Measurements from ENCODE around the gene ATAD1.

The ATAD1 gene

DNA sequence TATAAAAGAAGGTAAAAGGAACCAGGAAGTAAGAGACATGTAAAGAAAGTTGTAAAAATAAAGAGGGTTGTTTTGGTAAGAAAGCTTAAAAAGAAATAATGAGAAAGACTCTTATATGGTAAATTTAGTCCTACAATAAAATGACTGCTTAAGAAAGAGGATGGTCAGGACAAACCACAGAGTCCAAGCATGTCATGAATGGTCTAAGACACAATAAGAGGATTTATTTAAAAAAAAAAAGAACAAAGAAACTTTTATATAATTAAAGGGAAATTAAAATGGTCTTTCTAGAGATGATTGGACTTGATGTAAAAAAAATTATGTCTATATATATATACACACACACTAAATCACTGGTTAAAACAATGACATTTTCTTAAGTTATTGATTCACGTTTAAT is 18.2 kb downstream of the ATAD1 start:
- no peak for DNase-seq

DNA sequence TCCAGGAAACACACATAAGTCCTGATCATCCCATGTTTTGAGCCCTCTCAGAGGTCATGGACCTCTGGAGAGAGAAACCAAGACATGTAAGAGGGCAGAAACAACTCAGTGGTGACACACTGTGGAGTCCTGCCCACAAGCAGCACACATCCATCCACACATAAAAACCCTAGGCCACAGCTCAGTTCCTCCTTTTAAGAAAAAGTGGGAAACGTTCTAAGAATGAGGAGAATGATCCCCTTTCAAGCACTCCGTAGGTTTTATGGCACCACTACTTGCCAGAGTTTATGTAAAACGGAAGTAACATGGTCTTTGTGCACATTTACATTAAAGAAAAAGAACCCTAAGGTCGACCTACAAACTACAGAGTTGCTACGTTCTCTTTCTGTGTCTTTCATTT is 19.9 kb downstream of the ATAD1 start:
- peak; percentile 52 for DNase-seq

DNA sequence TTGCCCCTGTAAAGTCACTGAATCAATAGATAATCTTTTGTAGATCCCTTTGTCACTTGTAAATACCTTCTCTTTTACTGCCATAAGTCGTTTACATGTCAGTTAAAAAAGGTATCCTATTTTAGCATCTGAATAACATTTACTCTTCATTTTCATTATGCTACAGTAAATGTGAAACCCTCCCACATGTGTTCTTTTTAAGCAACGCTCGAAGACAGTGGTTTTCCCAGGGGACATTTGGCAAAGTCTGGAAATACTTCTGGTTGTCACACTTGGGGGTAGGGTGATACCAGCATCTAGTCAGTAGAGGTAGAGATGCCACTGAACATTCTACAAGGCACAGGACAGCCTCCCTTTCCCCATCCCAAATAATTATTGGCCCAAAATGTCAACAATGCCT is 23.7 kb downstream of the ATAD1 start:
- DNase-seq: no peak

DNA sequence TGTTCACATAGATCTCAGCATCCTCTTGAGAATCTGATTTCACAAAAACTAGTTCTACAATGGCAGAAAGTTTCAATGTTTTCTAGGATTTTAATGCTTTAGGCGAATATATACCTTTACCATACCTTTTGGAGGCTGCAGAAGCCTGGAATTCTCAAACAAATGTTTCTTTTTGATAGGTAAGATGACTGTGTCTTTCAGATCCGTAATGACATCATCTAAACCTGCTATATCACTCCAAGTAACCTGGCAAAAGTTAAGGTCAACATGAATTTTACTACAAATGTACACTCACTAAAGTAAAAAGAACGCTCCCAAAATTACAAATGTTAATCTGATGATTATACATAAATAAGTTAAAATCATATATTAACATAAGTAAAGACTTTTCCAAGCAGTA is 27.8 kb downstream of the ATAD1 start:
- no peak for DNase-seq

DNA sequence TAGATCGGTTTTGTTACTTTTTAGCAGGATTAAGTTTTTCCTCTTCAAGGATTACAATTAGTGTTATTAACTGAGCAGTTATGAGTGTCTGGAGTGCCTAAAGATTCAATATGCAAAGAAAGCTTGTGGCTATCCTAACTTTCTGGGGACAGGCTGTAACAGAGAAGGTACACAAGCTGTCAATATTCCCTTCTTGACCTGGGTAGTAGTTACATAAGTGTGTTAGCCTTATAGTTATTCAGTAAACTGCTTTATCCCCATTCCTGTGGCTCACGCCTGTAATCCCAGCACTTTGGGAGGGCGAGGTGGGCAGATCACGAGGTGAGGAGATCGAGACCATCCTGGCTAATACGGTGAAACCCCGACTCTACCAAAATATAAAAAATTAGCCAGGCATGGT is 31.6 kb downstream of the ATAD1 start:
- DNase-seq: no peak

DNA sequence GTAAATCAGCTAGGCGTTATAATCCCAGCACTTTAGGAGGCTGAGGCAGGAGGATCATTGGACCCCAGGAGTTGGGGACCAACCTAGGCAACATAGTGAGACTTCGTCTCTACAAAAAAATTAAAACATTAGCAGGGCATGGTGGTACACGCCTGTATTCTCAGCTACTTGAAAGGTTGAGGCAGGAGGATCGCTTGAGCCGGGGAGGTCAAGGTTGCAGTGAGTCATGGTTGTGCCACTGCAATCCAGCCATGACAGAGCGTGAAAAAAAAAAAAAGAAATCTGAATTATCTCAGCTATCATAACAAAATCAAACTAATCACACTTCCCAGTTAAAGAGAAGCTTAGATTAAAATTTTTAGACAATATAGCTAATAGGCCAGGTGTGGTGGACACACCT is 35.3 kb downstream of the ATAD1 start:
- DNase-seq: no peak

DNA sequence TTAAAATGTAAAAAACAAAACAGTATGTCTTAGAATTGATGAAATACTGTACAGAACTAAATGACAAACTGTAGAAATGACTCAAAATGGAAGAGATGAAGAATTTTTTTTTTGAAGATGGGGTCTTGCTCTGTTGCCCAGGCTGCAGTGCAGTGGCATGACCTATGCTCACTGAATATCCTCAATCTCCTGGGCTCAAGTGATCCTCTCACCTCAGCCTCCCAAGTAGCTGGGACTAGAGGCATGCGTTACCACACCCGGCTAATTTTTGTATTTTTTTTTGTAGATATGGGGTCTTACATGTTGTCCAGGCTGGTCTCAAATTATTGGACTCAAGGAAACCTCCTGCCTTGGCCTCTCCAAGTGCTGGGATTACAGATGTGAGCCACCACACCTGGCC is 36.5 kb downstream of the ATAD1 start:
- DNase-seq: no peak

DNA sequence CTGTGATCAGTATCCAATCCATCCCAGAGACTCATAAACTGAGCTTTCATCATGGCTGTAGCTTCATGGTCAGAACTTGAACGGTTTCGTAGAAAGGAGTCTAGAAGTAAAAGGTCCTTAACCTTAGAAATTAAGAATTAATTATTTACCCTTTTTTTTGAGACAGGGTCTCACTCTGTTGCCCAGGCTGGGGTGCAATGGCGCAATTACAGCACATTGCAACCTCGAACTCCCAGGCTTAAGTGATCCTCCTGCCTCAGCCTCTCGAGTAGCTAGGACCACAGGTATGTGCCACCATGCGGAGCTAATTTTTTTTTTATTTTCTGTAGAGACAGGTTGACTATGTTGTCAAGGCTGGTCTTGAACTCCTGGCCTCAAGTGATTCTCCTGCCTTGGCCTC is 41.7 kb downstream of the ATAD1 start:
- DNase-seq: no peak

DNA sequence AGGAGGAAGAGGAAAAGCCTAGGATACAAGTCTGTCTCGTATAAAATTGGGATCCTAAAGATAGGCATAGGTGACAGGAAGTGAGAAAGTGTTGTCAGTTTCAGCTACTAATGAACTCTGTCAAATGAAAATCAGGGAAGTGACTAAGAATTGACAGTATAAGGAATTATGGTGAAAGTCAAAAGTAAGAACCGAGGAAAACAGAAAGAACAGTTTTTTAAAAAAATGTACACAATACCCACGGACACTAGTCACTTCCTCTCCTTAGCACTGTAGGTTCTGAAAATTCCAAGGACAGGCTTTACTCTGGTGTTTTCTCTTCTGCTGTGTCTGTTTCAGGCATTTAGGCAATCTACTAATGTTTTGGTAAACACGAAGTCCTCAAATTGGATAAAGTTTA is 42.3 kb downstream of the ATAD1 start:
- peak; percentile 66 for DNase-seq

DNA sequence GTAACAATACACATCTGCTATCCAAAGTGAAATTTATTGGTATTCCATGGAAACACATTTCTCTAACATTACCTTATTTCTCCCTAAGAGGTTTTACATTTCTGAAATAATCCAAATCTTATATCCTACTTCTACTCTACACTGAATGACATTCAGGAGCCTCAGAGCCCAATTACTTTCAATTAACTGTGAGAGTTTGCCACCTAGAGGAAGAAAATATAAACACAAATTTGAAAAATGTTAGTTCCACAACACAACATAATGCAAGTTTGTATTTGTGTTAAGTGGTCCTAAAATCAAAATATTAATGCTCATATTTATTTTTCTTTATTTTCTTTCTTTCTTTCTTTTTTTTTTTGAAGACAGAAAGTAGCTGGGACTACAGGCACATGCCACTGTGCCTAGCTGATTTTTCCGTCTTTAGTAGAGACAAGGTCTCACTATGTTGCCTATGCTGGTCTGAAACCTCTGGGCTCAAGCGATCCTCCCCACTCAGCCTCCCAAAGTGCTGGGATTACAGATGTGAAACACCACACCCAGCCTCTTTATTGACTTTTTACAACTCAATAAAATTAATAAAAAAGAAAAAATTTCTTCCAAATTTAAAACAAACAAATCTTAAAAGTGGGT is 46.0 kb downstream of the ATAD1 start:
- DNase-seq: peak; percentile 12

DNA sequence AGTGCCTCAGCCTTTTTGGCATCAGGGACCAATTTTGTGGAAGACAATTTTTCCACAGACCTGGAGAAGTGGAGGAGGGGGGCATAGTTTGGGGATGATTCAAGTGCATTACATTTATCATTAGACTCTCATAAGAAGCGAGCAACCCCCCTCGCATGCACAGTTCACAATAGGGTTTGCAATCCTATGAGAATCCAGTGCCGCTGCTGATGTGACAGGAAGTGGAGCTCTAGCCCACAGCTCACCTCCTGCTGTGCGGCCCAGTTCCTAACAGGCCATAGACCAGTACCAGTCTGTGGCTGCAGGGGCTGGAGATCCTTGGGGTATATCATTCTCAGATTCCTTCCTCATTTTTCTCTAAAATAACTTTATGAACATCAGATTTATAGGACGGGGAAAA is 50.8 kb downstream of the ATAD1 start:
- DNase-seq: no peak

DNA sequence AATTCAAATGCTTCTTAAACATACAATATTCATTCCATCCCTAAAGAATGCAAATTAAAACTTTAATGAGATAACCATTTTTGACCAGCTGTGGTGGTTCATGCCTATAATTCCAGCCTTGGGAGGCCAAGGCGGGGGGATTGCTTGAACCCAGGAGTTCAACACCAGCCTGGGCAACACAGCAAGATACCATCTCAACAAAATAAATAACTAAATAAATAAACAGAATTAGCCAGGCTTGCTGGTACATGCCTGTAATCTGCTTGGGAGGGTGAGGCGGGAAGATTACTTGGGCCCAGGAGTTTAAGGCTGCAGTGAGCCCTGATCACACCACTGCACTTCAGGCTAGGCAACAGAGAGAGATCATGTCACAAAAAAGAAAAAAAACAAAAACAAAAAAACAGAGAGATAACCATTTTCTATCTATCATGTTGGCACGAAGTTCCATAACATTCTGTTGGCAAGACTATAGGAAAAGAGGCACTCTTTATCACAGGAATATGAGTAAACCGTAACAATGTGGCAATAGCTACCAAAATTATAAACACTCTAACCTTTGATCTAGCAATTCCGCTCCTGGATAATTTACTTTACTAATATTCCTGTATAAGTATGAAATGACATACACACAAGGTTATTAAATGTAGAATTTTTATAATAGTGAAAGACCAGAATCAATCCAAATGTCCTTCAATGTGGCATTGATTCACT is 52.2 kb downstream of the ATAD1 start:
- DNase-seq: no peak

DNA sequence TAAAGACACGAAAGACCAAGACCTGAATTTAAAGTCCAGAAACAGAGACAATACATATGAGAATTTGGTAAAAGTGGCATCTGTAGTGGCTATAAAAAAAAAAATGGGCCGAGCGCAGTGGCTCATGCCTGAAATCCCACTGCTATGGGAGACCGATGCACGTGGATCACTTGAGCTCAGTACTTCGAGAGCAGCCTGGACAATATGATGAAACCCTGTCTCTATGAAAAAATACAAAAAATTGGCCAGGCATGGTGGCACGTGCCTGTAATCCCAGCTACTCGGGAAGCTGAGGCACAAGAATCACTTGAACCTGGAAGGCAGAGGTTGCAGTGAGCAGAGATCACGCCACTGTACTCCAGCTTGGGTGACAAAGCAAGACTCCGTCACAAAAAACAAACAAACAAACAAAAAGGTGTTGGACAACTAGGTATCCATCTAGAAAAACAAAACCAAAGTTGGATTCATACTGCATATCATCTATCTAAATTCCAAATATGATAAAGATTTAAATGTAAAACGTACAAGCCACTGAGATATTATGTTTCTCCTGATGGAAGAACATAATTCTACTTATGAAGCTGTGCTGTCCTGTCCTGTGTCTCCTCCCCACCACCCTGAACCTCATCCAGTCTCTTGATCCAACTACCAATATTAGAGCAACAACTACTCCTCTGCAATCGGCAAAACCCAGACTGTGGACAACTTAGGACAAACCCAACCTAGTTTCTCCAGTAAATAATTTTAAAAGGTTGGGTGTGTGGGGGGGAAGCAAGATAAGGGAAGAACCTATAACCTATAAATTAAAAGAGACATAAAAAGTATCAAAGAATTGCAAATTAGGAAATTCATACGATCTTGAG is 53.7 kb downstream of the ATAD1 start:
- no peak for DNase-seq

DNA sequence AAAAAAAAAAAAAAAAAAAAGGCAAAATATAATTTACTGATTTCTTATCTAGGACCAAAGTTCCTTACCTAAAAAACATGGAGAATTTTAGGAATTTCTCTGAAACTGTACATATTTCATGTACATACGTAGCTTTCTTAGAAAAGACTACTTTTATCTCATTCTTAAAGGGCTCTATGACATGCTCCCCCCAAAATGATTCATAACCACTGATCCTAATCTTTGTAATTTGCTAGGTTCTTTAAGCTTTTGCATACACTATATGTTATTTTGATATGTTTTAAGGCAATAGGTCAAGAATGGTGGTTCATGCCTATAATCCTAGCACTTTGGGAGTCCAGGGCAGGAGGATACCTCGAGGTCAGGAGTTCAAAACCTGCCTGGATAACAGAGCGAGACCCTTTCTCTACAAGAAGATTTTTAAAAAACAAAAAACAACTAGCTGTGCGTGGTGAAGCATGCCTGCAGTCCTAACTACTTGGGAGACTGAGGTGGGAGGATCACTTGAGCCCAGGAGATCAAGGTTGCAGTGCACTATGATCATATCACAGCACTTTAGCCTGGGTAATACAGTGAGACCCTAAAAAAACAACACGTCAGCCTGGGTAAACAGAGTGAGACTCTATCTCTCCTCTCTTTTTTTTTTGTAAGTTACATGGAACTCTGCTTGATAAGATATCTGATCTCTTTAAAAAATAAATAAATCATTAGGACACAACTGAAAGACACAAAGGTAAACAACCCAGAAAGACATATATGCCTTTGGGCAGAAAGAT is 54.8 kb downstream of the ATAD1 start:
- DNase-seq: no peak

DNA sequence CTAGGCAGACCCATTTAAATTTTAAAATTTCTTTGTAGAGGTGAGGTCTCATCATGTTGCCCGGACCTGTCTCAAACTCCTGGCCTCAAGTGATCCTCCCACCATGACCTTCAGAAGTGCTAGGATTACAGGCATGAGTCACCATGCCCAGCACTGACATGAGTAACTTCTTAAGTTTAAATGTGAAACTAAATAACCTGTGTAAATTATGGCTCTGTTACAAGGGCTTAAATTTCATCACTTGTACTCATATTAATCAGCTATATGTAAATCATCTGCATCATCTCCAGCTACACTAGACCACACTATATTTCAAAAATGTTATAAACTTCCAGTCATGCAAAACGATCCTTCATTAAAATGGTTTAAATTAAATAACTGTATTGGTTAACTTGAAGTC is 56.1 kb downstream of the ATAD1 start:
- DNase-seq: peak; percentile 74

DNA sequence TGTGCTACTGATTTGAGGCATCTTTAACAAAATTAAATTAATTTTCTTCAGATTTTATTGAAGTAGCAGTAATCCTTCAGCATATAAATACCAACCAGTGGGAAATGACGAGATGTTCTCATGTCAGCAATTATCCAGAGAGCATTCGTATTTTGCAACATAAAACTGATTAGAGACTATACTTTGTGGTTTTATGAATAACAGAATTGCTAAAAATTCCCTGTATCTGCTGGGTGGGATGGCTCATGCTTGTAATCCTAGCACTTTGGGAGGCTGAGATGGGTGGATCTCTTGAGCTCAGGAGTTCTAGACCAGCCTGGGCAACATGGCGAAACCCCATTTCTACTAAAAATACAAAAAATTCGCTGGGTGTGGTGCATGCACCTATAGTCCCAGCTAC is 56.9 kb downstream of the ATAD1 start:
- DNase-seq: no peak

DNA sequence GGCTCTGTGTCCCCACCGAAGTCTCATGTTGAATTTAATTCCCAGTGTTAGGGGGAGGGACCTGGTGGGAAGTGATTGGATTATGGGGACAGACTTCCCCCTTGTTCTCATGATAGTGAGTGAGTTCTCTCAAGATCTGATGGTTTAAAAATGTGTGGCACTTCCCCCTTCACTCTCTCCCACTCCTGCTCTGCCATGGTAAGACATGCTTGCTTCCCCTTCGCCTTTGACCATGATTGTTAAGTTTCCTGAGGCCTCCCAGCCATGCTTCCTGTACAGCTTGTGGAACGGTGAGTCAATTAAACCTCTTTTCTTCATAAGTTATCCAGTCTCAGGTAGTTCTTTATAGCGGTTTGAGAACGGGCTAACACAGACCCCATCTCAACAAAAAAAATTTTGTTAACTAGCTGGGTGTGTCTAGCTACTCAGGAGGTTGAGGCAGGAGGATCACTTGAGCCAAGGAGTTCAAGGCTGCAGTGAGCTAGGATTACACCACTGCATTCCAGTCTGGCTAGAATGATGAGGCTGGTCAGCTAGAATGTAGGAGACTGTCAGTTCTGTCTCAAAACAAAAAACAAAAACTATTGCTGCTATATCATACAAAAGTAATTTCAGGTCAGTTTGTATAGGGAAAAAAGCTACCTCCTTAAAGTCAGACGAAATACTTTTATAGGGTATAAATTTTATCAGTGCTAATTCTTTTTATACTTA is 57.7 kb downstream of the ATAD1 start:
- DNase-seq: peak; percentile 78

DNA sequence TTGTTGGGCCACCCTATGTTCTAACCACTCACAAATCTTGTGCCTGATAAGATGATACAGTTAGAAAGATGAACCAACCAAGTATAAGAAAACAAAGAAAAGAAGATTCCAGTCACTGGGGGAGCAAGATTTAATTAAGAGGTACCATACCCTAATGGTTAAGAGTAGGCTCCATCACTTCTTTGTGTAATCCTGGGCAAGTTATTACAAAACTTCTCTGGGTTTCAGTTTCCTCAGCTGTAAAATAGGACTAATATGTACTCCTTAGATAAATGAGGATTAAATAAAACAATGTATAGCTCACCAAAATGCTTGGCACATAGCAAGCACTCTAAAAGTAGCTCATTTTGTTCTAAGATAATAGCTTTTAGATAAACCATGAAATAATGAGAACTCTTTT is 58.5 kb downstream of the ATAD1 start:
- DNase-seq: no peak

DNA sequence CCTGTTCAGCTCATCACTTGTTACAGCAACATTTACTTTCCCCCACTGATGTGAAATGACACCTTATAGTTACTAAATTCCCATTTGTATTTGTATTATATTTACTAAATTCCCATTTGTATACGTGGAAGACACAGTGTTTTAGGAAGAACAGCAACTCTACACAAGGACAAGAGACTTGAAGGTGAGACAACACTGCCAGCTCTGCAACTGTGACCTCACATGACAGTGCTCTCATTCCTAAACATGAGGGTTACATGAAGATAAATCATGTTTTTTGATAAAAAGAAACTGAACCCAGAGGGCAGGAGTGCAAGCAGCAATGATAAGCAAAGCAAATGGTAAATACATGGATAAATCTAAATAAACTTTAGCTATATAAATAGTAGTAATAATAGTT is 60.3 kb downstream of the ATAD1 start:
- DNase-seq: no peak

DNA sequence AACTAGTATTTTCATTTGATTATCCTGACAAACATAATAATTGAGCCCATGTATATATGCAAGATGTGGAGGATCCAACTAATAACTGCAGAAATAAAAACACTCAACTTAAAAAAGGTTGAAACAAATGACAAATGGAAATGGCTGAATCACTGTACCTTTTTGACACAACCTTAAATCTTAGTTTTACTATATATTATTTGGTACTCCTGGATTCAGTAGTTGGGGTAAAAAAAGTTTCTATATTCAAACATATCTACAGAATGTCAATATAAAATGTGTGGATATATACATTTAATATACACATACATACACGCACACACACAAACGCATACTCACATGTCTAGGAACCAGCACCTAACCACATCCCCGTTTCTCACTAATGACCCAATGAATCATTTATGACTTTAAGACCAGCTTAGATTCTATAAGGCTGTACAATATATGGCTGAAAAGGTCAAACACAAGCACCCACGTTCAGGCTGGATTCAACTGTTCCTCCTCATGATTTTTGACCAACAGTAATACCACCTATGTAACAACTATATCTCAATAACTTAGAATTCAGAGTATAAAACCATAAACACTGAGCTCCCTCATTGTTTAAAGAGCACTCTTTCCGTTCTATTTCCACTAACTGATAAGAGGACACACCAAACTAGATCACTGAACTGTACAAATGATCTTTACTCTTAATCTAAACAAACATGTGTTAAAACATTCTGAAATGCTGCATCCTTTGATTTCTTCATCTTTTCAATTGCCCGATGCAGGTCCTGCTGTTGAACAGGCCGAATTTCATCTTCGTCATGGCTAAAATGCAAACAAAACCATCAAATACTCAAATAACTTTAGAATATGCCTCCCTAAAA is 63.8 kb downstream of the ATAD1 start:
- peak; percentile 30 for DNase-seq

DNA sequence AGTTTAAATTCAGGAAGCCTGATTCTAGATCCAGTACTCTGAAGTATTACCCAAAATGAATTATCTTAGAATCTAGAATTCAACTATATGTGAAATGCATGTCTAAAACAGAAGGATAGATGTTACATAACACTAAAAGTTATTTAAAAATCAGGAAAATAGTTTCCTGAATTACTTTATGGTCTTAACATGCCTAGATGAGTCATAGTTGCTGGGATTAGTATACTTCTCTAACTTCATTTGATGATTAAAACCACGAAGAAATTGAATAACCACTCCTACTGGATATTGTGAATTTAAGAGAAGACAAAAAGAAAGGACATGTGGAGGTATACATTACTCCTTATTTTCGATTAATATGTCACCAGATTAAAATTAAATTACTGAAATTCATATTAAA is 65.5 kb downstream of the ATAD1 start:
- peak; percentile 27 for DNase-seq

DNA sequence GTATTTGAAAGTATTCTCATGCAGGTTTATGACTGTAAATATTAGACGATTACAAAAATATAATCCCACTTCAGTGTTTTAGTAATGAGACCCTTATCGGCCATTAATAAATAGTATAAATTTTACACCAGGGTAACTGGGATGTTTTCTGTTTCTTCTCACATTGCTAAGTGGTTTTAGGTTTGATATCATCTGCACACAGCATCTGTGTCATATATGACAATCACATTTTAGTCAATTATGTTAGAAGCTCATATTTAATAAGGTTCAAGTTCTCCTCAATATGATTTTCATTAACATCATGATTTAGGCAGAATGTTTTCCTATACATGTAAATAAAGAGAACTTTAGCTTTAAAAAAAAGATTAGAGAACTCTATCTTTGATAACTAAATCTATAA is 66.8 kb downstream of the ATAD1 start:
- no peak for DNase-seq

Data from MV-4-11 (cell line).